ENCODE measurements around the gene GALNT2.

DNA sequence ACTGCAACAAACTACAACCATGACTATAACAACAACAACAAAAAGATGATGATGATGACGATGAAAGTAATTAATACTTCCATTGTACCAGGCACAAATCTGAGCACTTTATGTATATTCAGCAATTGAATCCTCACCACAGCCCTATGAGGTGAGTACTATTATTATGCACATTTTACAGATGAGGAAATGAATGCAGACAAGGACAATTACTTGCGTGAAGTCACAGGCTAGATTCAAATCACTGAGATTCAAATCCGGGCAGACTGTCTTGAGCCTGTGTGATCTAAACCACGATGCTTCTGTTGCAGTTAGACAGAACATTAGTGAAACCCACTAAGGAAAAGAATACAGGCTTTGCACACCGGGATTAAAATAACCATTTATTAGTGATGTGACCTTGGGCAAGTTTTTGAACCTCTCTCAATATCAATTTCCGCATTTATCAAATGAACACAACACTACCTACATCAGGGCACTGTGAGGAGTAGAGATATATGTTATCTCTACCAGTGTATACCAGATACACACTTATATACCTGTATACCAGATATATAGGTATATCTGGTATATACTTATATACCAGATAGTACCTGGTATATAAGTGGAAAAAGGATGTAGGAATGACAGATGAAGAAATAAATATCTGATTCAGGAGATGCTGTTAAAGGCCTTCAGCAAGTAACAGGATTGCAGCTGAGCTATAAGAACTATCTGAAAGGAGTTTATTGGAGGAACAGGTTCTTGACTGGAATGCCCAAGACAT lies 34.3 kb upstream of the GALNT2 start:
- TF ChIP-seq, protein P1, sequence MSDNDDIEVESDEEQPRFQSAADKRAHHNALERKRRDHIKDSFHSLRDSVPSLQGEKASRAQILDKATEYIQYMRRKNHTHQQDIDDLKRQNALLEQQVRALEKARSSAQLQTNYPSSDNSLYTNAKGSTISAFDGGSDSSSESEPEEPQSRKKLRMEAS (IDR thresholded peaks at IDR 0.05; ENCODE audit: low read depth): no peak
- TF ChIP-seq, protein P2, sequence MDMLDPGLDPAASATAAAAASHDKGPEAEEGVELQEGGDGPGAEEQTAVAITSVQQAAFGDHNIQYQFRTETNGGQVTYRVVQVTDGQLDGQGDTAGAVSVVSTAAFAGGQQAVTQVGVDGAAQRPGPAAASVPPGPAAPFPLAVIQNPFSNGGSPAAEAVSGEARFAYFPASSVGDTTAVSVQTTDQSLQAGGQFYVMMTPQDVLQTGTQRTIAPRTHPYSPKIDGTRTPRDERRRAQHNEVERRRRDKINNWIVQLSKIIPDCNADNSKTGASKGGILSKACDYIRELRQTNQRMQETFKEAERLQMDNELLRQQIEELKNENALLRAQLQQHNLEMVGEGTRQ (IDR thresholded peaks at IDR 0.05; ENCODE audit: borderline replicate concordance, low read depth, low read length): no peak
- TF ChIP-seq GABPA (IDR thresholded peaks at IDR 0.05; ENCODE audit: low read depth): no peak
- TF ChIP-seq, protein P3, sequence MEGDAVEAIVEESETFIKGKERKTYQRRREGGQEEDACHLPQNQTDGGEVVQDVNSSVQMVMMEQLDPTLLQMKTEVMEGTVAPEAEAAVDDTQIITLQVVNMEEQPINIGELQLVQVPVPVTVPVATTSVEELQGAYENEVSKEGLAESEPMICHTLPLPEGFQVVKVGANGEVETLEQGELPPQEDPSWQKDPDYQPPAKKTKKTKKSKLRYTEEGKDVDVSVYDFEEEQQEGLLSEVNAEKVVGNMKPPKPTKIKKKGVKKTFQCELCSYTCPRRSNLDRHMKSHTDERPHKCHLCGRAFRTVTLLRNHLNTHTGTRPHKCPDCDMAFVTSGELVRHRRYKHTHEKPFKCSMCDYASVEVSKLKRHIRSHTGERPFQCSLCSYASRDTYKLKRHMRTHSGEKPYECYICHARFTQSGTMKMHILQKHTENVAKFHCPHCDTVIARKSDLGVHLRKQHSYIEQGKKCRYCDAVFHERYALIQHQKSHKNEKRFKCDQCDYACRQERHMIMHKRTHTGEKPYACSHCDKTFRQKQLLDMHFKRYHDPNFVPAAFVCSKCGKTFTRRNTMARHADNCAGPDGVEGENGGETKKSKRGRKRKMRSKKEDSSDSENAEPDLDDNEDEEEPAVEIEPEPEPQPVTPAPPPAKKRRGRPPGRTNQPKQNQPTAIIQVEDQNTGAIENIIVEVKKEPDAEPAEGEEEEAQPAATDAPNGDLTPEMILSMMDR (IDR thresholded peaks at IDR 0.05): no peak
- TF ChIP-seq, protein P4, sequence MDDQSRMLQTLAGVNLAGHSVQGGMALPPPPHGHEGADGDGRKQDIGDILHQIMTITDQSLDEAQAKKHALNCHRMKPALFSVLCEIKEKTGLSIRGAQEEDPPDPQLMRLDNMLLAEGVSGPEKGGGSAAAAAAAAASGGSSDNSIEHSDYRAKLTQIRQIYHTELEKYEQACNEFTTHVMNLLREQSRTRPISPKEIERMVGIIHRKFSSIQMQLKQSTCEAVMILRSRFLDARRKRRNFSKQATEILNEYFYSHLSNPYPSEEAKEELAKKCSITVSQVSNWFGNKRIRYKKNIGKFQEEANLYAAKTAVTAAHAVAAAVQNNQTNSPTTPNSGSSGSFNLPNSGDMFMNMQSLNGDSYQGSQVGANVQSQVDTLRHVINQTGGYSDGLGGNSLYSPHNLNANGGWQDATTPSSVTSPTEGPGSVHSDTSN (IDR thresholded peaks at IDR 0.05): no peak
